Hippocampal formation (tissue), 2 donors: ENCODE measurements around the gene PIGH.
A peak's percentile ranks its signal among the peaks of the same experiment; 100 is the strongest.
"Not testable (repeated sequence)": the region's sequence is repeated elsewhere in the genome, so short reads cannot be mapped to it uniquely, and the experiment has no call there.

Source experiments
- DNase-seq, 2 donors: peaks; one replicate each; lab custom pipeline; 2025; lab: John Stamatoyannopoulos, UW

Gene PIGH

DNA sequence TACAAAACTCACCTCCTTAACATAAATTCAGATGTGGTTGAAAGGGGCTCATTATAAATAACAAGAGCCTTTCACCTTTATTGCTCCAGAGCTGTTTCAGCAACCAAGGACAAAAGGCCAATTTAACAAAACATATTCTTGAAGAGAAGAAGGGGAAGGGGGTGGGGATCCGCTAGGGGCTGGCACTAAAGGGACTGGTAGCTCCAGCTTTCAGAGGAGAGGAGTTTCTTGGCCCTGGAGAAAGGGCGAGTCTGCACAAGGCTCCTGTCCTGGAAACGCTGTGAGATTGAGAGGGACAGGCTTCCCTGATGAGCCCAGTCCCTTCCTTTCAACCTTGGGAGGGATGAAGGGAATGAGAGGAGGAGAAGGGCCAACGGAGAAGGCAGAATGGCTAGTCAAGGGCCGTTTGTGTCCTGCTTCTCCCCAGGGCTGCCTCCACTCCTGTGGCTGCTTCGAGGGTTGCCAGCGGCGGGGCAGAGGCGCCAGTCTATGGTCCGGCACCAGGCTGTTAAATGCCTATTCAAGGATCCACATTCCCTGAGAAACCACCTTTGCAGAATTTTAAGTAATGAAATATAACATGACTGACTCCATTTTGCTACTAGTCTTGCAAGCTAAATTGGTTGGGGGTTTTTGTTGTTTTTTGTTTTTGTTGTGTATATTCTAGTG is 9.7 kb upstream of the PIGH start:
- DNase-seq, result no peak

DNA sequence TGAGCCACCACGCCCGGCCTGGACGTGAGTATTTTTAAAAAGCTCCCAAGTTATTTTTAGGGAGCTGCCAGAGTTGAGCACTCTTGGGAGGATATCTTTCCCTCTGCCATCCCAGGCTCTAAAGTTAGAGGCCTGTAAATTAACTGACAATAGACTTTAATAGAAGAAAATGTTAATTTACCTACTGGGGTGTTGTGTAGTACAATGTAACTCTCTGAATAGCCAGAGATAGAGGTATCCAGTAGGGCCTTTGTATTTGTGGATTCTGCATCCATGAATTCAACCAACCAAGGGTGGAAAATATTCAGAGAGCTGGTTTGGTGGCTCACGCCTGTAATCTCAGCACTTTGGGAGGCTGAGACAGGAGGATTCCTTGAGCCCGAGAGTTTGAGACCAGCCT is 7.6 kb upstream of the PIGH start:
- DNase-seq, result no peak

DNA sequence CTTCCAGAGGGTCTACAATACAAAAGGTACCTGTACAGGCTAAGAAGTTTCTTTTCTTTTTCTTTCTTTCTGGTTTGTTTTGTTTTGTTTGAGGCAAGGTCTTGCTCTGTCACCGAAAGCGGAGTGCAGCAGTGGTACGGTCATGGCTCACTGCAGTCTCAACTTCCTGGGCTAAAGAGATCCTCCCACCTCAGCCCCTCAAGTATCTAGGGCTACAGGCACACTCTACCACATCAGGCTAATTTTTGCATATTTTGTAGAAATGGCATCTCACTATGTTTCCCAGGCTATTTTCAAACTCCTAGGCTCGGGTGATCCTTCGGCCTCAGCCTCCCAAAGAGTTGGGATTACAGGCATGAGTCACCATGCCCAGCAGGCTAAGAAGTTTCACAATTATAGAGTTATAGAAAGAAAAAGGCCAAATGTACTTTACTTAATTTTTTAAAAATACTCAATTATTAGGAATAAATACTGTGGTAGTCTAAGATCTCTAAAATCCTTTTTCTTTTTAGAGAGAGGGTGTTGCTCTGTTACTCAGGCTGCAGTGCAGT is 3.0 kb upstream of the PIGH start:
- no peak for DNase-seq

DNA sequence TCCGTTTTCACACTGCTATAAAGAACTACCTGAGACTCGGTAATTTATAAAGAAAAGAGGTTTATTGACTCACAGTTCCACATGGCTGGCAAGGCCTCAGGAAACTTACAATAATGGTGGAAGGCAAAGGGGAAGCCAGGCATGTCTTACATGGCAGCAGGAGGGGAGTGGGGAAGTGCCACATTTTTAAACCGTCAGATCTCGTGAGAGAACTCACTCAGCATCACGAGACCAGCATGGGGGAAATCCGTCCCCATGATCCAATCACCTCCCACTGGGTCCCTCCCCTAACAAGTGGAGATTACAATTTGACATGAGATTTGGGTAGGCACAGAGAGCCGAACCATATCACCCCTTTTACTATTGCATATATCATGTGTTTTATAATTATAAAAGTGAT is 2.0 kb upstream of the PIGH start:
- no peak for DNase-seq

DNA sequence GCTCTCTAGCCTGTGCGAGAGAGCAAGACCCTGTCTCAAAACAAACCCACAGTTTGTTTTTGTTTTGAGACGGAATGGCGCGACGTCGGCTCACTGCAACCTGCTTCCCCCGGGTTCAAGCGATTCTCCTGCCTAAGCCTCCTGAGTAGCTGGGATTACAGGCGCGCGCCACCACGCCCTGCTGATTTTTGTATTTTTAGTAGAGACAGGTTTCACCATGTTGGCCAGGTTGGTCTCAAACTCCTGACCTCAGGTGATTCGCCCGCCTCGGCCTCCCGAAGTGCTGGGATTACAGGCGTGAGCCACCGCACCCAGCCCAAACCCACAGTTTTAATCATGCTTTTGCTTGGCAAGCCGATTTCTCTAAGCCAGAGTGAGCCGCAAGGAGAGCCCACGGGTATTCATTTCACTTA is 500 bp upstream of the PIGH start:
- not testable (repeated sequence) for DNase-seq

DNA sequence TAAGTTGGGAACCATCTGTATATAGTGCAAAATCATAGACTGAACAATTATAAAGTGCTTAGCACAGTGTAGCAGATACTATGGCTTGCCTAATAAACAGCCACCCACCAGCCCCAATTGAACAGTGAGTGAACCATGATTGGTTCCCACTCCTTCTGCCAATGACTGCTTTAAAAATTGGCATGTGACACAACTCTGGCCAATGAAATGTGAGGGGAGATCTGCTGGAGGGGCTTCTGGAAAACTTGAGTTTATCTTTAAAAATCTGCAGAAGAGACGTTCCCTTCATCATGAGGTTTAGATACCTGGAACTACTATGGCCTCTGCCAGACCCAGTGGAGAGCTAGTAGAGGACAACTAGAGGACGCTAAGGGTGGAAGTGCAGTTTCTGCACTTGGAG is 4.7 kb downstream of the PIGH start:
- no peak for DNase-seq

DNA sequence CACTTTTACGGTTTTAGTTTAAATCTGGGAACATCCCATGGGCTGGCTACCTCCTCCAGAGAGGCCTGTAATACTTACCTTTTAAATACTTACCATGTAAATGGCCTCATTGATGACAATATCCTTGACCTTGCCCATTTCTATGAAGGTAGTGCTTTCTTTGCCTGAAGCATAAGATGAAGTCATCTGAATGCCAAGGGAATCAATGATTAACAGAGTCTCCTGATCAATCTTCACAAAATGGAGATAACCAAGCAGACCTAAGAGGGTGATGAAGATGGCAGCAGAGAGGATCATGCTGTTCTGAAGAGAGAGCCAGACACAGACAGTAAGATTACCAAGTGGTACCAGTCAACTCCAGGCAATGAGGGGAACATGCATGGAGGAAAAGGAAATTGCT is 6.4 kb downstream of the PIGH start:
- not testable (repeated sequence) for DNase-seq

DNA sequence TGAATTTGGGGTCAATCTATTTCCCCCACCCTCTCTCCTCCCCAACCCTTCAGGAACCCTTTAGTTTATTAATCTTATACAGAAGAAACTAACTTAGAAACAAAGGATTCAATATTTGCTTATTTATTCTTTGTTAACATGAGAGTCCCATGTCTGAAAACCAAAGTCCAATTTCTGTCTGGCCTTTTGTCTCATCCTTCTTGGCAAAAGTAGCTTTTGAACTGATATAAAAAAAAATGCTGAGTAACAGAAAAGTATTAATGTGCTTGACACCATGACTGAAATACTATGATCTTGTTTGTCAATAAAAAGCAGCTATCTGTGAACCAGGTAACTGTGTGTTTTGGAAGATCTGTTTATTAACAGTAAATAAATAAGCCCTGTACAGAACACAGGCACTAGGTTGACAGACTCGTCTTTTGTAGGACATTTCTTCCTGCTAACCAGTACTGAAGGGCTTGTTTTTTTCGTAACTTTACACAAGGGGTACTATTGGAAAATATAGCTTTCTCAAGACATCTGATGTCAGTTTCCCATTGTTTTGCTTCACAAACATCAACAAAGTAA is 10.8 kb downstream of the PIGH start:
- no peak for DNase-seq

DNA sequence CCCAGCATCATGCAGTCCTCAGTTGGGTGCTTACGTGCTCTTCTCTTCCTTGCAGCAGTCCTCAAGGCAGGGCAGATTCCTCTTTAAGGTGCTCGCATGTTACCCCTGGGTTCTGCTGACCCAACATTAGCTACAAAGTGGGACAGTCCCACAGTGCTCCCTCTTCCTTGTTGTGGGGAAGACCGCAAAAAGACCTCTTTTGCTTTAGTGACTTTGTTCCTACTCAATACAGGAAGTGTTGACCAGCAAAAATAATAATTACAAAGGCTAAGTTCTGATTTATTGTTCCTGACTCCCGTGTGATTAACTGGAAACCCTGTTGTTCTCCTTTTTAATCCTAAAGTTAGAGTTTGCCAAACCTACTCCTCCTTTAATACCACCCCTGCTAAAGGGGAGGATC is 13.7 kb downstream of the PIGH start:
- DNase-seq, result no peak

DNA sequence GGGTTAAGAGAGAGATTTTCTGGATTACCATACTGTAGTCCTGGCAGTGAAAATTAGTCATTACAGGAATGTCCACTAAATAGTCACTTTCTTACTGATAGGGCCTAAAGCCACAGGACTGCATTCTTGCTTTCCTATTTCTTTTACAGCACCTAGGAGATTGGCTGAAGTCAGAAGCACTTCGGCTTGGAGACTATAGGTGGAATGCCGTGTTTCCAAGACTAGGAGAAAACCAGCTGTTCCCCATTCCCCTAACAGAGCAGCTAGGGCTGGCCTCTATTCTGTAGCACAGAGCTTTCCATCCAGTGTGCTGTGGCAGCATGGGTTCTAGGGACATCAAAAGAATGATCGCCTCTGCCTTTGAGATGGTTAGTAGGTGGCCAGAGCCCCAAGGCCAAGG is 15.1 kb downstream of the PIGH start:
- no peak for DNase-seq

DNA sequence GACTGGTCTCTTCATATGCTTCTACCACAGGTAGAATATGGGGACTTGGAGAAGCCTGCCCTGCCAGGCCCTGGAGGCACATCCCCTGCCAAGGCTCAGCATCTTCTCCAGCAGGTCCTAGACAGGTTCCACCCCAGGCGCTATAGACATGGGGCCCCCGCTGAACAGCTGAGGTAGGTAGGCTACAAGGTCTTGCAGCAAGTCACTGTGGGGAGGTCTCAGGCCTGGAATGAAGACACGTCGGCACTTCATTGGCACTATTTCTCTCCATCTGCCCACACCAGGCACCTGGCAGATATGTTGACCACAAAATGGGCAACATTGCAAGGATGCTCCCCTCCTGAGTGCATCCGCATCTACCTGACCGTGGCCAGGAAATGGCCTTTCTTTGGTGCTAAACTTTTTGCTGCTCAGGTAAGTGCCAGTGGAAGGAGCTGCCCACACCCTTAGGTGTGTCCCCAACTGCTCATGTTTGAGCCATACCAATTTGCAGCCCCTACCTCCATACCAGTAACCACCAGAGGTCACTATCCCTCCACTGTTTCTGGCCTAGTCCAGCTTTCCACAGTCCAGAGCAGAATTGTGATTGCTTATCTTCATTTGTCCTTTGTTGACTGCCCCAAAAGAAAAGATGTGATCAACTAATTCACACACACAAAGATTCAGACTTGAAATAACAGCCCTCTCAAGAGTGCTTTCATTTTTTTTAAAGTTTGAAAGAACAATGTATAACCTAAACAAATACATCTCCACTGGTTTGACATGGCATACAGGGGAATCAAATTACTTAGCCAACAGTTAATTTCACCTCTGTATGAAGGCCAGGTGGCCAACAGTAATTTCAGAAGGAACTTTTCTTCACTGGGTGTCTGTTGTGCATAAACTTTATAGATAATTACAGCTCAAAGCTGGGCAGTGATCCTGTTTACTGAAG is 16.1 kb downstream of the PIGH start:
- peak in 1 of 2 donors; percentile 14 for DNase-seq

DNA sequence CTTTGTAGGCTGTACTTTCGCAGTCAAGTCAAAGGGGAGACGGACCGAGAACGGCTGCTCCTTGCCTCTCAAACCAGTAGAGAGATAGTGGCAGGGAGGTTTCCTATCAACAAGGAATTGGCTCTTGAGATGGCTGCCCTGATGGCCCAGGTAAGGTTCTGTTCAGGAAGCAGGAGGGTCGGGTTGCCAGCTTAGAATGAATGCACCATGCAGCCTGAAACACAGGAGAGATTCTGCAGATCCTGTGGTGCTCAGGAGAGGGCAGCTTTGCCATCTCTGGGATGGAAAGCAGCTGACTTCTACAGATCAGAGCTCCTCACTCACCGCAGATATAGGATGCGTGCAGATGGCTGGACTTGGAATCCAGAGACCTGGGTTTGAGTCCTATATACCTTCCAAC is 18.0 kb downstream of the PIGH start:
- DNase-seq, result no peak

DNA sequence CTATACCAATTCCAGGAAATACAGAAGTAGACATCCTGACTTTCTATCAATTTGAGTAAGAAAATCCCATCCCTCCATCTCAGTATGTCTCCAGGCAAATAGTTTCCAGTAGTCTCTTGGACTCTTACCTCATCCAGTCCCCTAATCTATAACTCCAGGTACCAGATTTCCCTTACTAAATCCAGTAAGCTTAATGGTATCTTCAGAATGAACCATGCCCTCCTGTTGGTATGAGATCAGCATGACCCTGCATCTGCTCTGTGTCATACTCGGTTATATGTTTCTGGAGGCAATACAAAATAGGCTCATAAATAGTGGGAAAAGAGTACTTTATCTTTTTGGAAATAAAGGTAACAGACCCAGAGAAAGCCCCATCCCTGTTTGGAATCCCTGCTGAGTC is 18.4 kb downstream of the PIGH start:
- DNase-seq, result no peak

DNA sequence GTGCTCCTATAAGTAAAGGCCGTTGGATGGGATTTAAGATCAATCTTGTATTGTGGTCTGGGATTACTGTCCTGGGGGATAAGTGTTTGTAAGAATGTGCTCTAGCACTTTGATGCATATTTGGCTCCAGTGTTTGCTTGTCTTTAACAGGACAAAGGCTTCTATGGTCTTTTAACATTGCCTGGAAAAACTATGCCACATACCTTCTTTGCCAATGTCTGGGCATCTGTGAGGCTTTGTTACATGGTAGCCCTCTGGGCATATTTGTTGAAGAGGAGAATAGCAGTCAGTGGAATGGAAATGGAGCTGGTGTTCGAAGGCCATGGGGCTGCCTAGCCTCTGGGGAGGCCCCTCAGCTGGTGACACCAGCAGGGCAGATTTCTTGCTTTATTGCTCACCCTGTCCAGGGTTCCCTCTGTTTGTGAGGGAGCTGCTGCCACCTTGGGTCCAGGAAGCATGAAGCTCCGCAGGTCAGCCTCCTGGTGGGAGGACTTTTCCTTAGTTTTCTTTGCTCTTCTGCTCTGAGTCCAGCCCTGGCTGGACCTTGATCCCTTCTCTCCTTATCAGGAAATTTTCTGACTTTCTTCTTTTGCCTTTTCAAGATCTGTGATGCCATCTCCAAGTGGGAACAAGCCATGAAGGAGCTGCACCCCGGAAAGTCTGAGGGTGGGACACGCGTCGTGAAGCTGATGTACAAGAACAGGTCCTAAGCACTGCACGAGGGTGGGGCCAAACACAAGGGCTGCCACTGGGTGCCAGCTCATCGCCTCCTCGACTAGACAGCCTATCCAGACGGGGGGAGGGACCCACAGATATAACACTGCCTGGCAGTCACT is 19.5 kb downstream of the PIGH start:
- DNase-seq, result no peak

DNA sequence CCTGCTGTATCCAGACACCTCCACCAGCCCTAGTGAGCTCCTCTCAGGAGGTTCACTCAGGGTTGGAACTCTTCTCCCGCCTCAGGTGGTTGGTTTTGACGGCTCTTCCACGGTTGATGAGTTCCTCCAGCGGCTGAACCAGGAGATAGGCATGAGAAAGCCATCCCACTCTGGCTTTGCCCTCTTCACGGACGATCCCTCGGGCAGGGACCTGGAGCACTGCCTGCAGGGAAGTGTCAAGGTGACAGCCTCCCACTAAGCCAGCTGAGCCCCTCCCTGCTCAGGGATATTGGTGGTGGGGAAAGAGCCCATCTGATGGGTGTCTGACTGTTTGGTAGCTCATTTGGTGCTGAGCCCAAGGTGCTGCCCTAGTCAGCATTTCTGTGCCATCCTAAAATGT is 20.4 kb downstream of the PIGH start:
- no peak for DNase-seq

DNA sequence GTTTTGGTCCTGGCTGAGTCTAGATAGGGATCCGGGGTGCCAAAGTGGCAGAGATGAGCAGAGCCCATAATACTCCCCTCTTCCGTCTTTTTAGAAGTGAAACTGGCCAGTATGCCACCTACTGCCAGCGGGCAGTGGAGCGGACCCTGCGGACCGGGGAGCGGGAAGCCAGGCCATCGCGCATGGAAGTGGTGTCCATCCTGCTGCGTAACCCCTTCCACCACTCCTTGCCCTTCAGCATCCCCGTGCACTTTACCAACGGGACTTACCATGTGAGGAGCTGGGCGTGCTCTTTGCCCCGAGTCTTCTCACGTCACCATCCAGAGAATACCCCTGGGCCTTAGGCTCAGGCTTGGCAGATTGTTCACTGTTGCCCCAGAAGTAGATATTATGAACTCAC is 21.0 kb downstream of the PIGH start:
- DNase-seq, result no peak

DNA sequence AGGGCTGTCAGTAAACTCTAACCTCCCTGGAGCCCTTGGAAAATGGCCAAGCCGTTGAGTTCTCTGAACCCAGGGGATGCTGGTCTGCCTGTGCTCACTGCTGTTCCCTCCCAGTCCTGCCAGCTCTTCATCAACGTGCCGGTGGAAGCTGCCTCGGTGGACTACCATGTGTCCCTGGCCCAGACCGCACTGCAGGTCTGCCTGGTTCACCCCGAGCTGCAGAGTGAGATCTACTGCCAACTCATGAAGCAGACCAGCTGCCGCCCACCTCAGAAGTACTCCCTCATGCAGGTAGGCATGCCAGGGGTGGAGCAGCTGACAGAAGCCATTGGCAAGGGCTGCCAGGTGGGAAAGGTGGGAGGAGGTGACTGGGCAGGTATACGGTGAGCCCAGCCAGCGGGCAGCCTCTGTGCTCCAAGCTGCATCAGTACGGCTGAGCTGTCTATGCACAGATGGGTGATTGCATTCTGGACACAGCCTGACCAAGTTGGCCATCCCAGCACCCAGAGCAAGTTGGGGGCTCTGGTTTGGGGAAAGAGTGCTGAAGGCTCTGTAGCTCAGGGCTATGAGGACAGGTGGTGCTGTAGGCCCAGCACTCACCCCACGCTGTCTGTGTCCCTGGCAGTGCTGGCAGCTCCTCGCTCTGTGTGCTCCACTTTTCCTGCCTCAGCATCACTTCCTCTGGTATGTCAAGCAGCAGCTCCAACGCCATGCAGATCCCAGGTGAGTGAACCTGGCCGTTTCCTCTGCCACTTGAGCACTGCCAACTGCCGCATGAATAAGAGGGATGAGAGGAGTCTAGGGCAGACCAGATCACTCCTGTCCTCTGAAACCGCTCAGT is 21.9 kb downstream of the PIGH start:
- no peak for DNase-seq

DNA sequence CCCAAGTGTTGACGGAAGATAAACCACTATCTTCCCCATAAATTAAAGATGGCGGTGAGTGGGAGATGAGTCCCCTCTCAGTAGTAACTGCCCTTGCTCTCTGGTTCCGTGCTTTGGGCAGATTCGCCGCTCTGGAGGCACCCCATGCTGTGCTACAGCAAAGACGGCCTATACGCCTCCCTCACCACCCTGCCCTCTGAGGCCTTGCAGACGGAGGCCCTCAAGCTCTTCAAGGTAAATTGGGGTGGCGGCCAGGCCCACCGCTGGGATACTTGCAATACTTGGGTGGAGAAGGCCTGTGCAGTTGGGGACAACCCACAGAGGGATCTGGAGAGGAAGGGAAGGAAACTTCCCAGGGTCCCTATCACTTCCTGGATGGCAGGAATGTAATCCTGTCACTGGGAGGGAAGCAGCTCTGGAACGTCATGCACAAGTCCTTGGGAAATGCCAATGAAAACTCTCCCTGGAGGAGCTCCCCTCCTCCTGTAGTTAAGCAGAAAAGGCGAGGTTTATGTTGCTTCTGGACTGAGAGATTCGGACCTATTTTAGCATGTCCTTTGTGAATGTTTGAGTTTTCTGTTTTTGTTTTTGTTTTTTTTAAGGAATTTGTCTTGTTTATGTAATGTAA is 22.8 kb downstream of the PIGH start:
- no peak for DNase-seq

DNA sequence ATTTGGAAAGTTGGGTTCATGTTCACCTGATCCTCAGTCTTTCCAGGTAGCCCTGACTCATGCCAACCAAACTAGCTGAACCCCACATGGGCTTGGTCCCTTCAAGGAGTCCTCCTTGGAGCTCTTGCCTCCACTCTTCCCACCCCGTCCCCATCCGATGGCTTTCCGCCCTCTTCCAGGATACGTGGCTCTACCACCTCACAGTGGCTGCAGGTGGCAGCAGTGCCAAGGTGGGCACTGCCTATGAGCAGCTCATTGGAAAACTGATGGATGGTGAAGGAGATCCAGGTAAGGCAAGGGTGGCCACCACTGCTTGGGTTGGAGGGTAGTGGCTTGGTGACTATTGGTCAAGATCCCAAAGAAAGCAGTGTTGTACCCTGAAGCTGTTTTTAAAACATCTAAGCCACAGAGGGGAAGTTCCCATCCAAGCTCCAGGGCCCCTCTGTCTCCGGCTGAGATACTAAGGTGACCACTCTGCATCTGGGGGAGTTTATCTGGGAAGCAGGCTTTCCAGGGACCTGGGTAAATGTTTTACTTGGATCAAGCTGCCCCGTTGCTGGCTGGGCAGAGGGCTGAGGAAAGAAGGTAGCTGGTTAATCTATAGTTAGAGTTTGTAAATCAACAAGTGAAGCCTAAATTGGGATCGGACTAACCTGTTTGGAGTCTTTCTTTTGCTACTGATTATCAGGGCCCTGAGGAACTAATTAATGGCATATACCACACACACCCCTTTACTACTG is 23.7 kb downstream of the PIGH start:
- DNase-seq, result no peak

DNA sequence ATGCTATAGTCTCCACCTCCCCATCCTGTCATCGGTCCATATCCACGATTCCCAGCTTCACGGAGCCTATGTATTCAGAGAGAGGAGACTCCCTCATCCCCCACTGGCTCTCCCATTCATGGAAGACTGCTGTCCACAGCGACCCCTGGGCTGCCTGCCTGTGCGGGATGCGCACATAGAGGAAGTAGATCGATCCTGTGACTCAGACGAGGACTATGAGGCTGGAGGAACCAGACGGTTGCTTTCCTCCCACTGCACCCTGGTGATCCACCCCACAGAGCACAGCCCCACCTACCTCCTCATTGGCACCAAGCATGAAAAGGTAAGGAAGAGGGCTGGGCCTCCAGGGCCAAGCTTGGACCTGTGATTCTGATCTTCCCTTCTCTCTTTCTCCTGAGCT is 24.4 kb downstream of the PIGH start:
- no peak for DNase-seq
